ENCODE results near the gene GPHA2. TPM values are rescaled to one million over a fixed set of nuclear protein-coding genes. Genes with fewer than 3 reads are reported as not detected.

GPHA2 gene
- total and polyA plus RNA-seq, 2 of the 13 experiments (the other 11 are each of a cell fraction or from before 2014, with no cell fraction given): 13.0 to 19.1 TPM

- TF ChIP-seq DR1 (CRISPR knock-in tag; IDR thresholded peaks at IDR 0.05) (no peak), ATF7-NPFF (CRISPR knock-in tag; IDR thresholded peaks at IDR 0.05; ENCODE audit: low read depth) (no peak; the same call in 1 of the 2 replicates), RCOR2 (CRISPR knock-in tag; IDR thresholded peaks at IDR 0.05) (no peak), RBAK (CRISPR knock-in tag; IDR thresholded peaks at IDR 0.05) (no peak), KIAA2018 (CRISPR knock-in tag; IDR thresholded peaks at IDR 0.05; ENCODE audit: borderline replicate concordance) (no peak), CCAR2 (optimal IDR thresholded peaks at IDR 0.05; ENCODE audit: low read depth, low read length) (no peak), MATR3 (CRISPR knock-in tag; IDR thresholded peaks at IDR 0.05) (no peak), HMGXB3 (CRISPR knock-in tag; IDR thresholded peaks at IDR 0.05; ENCODE audit: borderline replicate concordance) (peak; percentile 51), CBX2 (IDR thresholded peaks at IDR 0.05; ENCODE audit: low read depth, low read length) (no peak), CBX2 (CRISPR knock-in tag; IDR thresholded peaks at IDR 0.05; ENCODE audit: low read depth) (no peak), ZNF17 (CRISPR knock-in tag; IDR thresholded peaks at IDR 0.05) (no peak), KLF12 (CRISPR knock-in tag; IDR thresholded peaks at IDR 0.05; ENCODE audit: borderline replicate concordance) (peak; percentile 97), RFX5 (IDR thresholded peaks at IDR 0.05; ENCODE audit: low read depth, low read length) (no peak), KAT2B (IDR thresholded peaks at IDR 0.05; ENCODE audit: borderline replicate concordance, low read depth, low read length) (no peak), ZFP82 (CRISPR knock-in tag; IDR thresholded peaks at IDR 0.05; ENCODE audit: borderline replicate concordance) (no peak), ZMAT5 (CRISPR knock-in tag; IDR thresholded peaks at IDR 0.05; ENCODE audit: borderline replicate concordance, low read depth) (no peak)
Measured at GRCh38 chr11:64923944-64924909, 11.5 kb downstream of the GPHA2 start, which contains the start of gene PPP2R5B (continued).

Measured in HepG2 (cell line).